A549 (cell line): Measurements from ENCODE around the gene CTIF. TPM values are rescaled to one million over a fixed set of nuclear protein-coding genes. Genes with fewer than 3 reads are reported as not detected.

Source experiments
- ATAC-seq, 2 experiments: fragments of 200-7000 bp in 1 of 2; fragments of >200 bp in 1 of 2; cut with Nextera tagmentation in 1 of 2; cut with Tn5 transposase in 1 of 2; 3 replicates each; pipeline versions ENCODE4 v1.8.0 to v1.9.1; 2018 to 2020; ENCODE audit warnings: mild to moderate bottlenecking in 1 of 2, moderate library complexity in 1 of 2
- CTCF ChIA-PET: fragments of 300-600 bp; sonication (Branson Sonifier 250); formaldehyde crosslinking; extraction: SDS; loops from one replicate; lab custom pipeline; 2021; ENCODE audit warnings: antibody characterized with exemption, inconsistent platforms; lab: Yijun Ruan, JAX
- POLR2A ChIA-PET: fragments of 350-600 bp; formaldehyde crosslinking; extraction: SDS; loops from one replicate; lab custom pipeline; 2021; ENCODE audit warnings: antibody characterized with exemption, inconsistent platforms; lab: Yijun Ruan, JAX
- DNase-seq, 2 experiments: peaks; one replicate each; pipeline versions ENCODE4 v3.0.0 to v3.0.0-alpha.2; 2011 to 2016; ENCODE audit warnings: low read depth in 1 of 2, low spot score in 1 of 2
- FAIRE-seq: peaks from 2 replicates; lab custom pipeline; 2011; peaks lifted over from hg19 to GRCh38; lab: Jason Lieb, UNC
- H3K27ac ChIP-seq, 2 experiments: fragments of >200 bp; sonication (Bioruptor Twin); formaldehyde crosslinking; 3 replicates each; pipeline ENCODE4 v1.5.1; 2016 to 2017
- H3K4me1 ChIP-seq: fragments of >200 bp; sonication (Bioruptor Twin); formaldehyde crosslinking; 3 replicates; pipeline ENCODE4 v1.6.1; 2016
- H3K4me2 ChIP-seq: fragments of >200 bp; sonication (Bioruptor Twin); formaldehyde crosslinking; 3 replicates; pipeline ENCODE4 v1.6.1; 2016
- H3K4me3 ChIP-seq: fragments of >200 bp; sonication (Bioruptor Twin); formaldehyde crosslinking; 3 replicates; pipeline ENCODE4 v1.5.1; 2016
- H3K9me3 ChIP-seq: fragments of >200 bp; sonication (Bioruptor Twin); formaldehyde crosslinking; 3 replicates; pipeline ENCODE4 v1.6.1; 2016
- CEBPB ChIP-seq, 2 experiments: fragments of >200 bp in 1 of 2; sonication (Bioruptor Twin) in 1 of 2; formaldehyde crosslinking in 1 of 2; IDR thresholded peaks; 2 replicates each; pipeline ENCODE4 v1.6.1; 2012 to 2016
- CHD2 ChIP-seq: fragments of 150-350 bp; IDR thresholded peaks from 2 replicates; pipeline ENCODE4 v1.6.1; 2014; ENCODE audit warnings: low read length; ENCODE audit not compliant: partially characterized antibody
- EP300 ChIP-seq, 2 experiments: fragments of >200 bp; sonication (Bioruptor Twin); formaldehyde crosslinking; IDR thresholded peaks; 2 replicates in 1 of 2; 3 replicates in 1 of 2; pipeline ENCODE4 v1.6.1; 2016 to 2017
- ESRRA ChIP-seq: fragments of 150-350 bp; IDR thresholded peaks from 2 replicates; pipeline ENCODE4 v1.6.1; 2014; ENCODE audit warnings: mild to moderate bottlenecking, low read length, borderline replicate concordance
- FOSL2 ChIP-seq, 2 experiments: fragments of 450-650 bp in 1 of 2; fragments of >200 bp in 1 of 2; sonication (Bioruptor Twin) in 1 of 2; formaldehyde crosslinking; IDR thresholded peaks; 2 replicates each; pipeline versions ENCODE4 v1.5.0 to v1.6.1; 2016 to 2020; ENCODE audit warnings: mild to moderate bottlenecking in 1 of 2, moderate library complexity in 1 of 2
- FOXS1 ChIP-seq: fragments of 250-450 bp; sonication (Bioruptor Pico); IDR thresholded peaks from 2 replicates; pipeline ENCODE4 v1.5.0; 2020; ENCODE audit warnings: mild to moderate bottlenecking, moderate library complexity
- HEYL ChIP-seq: fragments of 250-450 bp; sonication (Bioruptor Pico); IDR thresholded peaks from 2 replicates; pipeline ENCODE4 v1.8.0; 2021; ENCODE audit warnings: mild to moderate bottlenecking, moderate library complexity
- HMGXB4 ChIP-seq: fragments of 250-450 bp; sonication (Bioruptor Pico); IDR thresholded peaks from 2 replicates; pipeline ENCODE4 v1.5.0; 2021; ENCODE audit warnings: mild to moderate bottlenecking, moderate library complexity, borderline replicate concordance
- HOXB13 ChIP-seq: fragments of 250-450 bp; sonication (Bioruptor Pico); IDR thresholded peaks from 2 replicates; pipeline ENCODE4 v1.5.0; 2020; ENCODE audit warnings: low read depth, mild to moderate bottlenecking, moderate library complexity
- JUN ChIP-seq, 2 experiments: fragments of >200 bp; sonication (Bioruptor Twin); formaldehyde crosslinking; IDR thresholded peaks; 2 replicates in 1 of 2; 3 replicates in 1 of 2; pipeline ENCODE4 v1.6.1; 2016 to 2017
- JUNB ChIP-seq: fragments of >200 bp; sonication (Bioruptor Twin); formaldehyde crosslinking; IDR thresholded peaks from 2 replicates; pipeline ENCODE4 v1.6.1; 2016
- MAFK ChIP-seq: fragments of 450-650 bp; IDR thresholded peaks from 2 replicates; pipeline ENCODE4 v1.6.1; 2014; ENCODE audit not compliant: partially characterized antibody
- NPAS2 ChIP-seq: fragments of 250-450 bp; sonication (Bioruptor Pico); IDR thresholded peaks from 2 replicates; pipeline ENCODE4 v1.8.0; 2022; ENCODE audit warnings: mild to moderate bottlenecking, moderate library complexity, borderline replicate concordance
- NR3C1 ChIP-seq: fragments of >200 bp; sonication (Bioruptor Twin); formaldehyde crosslinking; IDR thresholded peaks from 3 replicates; pipeline ENCODE4 v1.6.1; 2017
- PHF8 ChIP-seq: fragments of 200-600 bp; sonication (generic); IDR thresholded peaks from 2 replicates; pipeline ENCODE4 v1.6.1; 2016; ENCODE audit warnings: low read depth, mild to moderate bottlenecking, antibody characterized with exemption, moderate library complexity, borderline replicate concordance
- POLR2A ChIP-seq: IDR thresholded peaks from 2 replicates; pipeline ENCODE4 v1.6.1; 2012; ENCODE audit warnings: mild to moderate bottlenecking, low read length
- POLR2AphosphoS2 ChIP-seq: conservative IDR thresholded peaks from 2 replicates; pipeline ENCODE4 v1.6.1; 2012; ENCODE audit warnings: low read length, improper control_type of control experiment, inconsistent platforms
- RAD21 ChIP-seq, 2 experiments: fragments of >200 bp in 1 of 2; sonication (Bioruptor Twin) in 1 of 2; formaldehyde crosslinking in 1 of 2; IDR thresholded peaks in 1 of 2; conservative IDR thresholded peaks in 1 of 2; 2 replicates in 1 of 2; 3 replicates in 1 of 2; pipeline ENCODE4 v1.6.1; 2012 to 2018; ENCODE audit warnings: inconsistent platforms in 1 of 2
- RCOR1 ChIP-seq: fragments of 150-350 bp; IDR thresholded peaks from 2 replicates; pipeline ENCODE4 v1.6.1; 2014; ENCODE audit warnings: antibody characterized with exemption, low read length, low read depth
- TP53 ChIP-seq: fragments of 250-450 bp; sonication (Bioruptor Pico); IDR thresholded peaks from 2 replicates; pipeline ENCODE4 v1.5.0; 2021; ENCODE audit warnings: mild to moderate bottlenecking, moderate library complexity
- USF2 ChIP-seq: fragments of 450-650 bp; IDR thresholded peaks from 2 replicates; pipeline ENCODE4 v1.6.1; 2014; ENCODE audit warnings: antibody characterized with exemption
- ZC3H11A ChIP-seq: fragments of 450-650 bp; IDR thresholded peaks from 2 replicates; pipeline ENCODE4 v1.6.1; 2014; ENCODE audit warnings: antibody characterized with exemption, mild to moderate bottlenecking
- ZNF302 ChIP-seq: fragments of 250-450 bp; sonication (Bioruptor Pico); IDR thresholded peaks from 2 replicates; pipeline ENCODE4 v1.9.0; 2021; ENCODE audit warnings: inconsistent platforms, mild to moderate bottlenecking, moderate library complexity
- WGBS: methylation state at CpG from one replicate; pipeline ENCODE4 v1.1.6; 2017; ENCODE audit errors: missing lambda C conversion rate; 5-methylcytosine and 5-hydroxymethylcytosine counted together
- polyA plus RNA-seq, 4 experiments: library from polyadenylated mRNA; depleted of rRNA in 3 of 4; stranded (reverse); fragments of >200 nt; fragmentation: RNase III in 1 of 4; extraction: RNeasy Plus Mini Kit Qiagen cat#74134 plus additional on column Dnase treatment in 1 of 4; gene quantifications; 2 replicates in 3 of 4; 3 replicates in 1 of 4; pipeline ENCODE4 v1.2.3, GENCODE V29; 2011 to 2017
- TF ChIP-seq, protein P1 (sequence below): IDR thresholded peaks from 2 replicates; pipeline ENCODE4 v1.6.1; 2012
- TF ChIP-seq, protein P2 (sequence below): fragments of >200 bp; sonication (Bioruptor Twin); formaldehyde crosslinking; IDR thresholded peaks from 2 replicates; pipeline ENCODE4 v1.6.1; 2016

CTIF gene
- polyA plus RNA-seq, 2 of the 4 experiments (the other 2 are of a cell fraction): 17.0 to 24.7 TPM

GRCh38 chr18:48832938-48833700, 294.3 kb downstream of the CTIF start:
- no peaks in the 10 kb centered on the region for H3K9me3 ChIP-seq
- ATAC-seq (peak; percentile 32 to 47; a peak in 4 of 6 replicates), DNase-seq (peak; percentile 19 to 46), FAIRE-seq (no peak)
- ChIA-PET POLR2A (interaction anchor here (0.6 kb wide), 1 partner anchor 41 kb away, joined by 3 read pairs; no protein-coding TSS in a partner anchor), CTCF (interaction anchor here (1.0 to 1.8 kb wide), 4 partner anchors 12 to 405 kb away, joined by 3 to 4 read pairs (median 4); no protein-coding TSS in a partner anchor)
- WGBS: 50% methylated on average over 16 of the region's 16 CpGs
- TF ChIP-seq MAFK (no peak), NPAS2 (CRISPR knock-in tag) (no peak), POLR2A (no peak), EP300 (IDR thresholded peaks at IDR 0.05) (no peak), FOSL2 (IDR thresholded peaks at IDR 0.05) (no peak), FOSL2 (CRISPR knock-in tag; IDR thresholded peaks at IDR 0.05) (no peak), CEBPB (IDR thresholded peaks at IDR 0.05) (no peak), CHD2 (no peak), JUN (IDR thresholded peaks at IDR 0.05) (no peak), HMGXB4 (CRISPR knock-in tag) (no peak), NR3C1 (no peak), ESRRA (no peak)
- TF ChIP-seq, protein P1, sequence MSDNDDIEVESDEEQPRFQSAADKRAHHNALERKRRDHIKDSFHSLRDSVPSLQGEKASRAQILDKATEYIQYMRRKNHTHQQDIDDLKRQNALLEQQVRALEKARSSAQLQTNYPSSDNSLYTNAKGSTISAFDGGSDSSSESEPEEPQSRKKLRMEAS: no peak
- H3K4me1 ChIP-seq: peaks cover 44% of the 10 kb centered on the region
- peak overlapping the region; percentile 51 for H3K4me2 ChIP-seq
- H3K27ac ChIP-seq: peak overlapping the region; percentile 67 to 86; a peak in 5 of 6 replicates
- H3K4me3 ChIP-seq: no peak overlapping the region

DNA sequence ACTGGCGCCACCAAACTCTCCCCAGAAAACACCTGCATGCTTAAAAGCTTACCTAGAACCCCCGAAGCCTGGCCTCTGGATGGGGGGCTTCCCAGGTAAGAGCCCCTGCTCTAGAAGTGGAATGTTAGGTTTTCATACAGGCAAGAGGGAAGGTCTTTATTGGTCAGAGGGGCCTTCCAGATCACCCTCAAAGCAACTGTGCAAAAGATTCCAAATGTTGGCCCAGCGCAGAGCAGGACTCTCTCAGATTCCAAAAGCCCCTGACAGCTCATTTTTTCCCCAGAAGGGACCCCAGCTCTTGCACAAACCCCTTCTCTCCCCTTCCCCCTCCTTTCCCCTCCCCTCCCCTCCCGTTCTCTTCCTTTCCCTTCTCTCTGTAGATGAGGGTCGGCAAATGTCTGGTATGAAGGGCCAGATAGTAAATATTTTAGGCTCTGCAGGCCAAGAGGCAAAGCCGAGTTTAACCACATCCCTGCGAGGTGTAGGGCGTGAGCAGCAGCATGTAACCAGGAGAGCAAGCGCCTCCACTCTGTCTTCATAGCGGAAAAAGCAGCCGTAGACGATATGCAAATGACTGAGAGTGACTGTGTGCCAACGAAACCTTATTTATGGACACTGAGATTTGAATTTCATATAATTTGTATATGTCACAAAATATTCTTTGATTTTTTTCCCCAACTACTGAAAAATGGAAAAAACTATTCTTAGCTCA, 295.0 kb downstream of the CTIF start:
- Histone ChIP-seq H3K9me3 (no peaks in the 10 kb centered on the region), H3K27ac (peak overlapping the region; percentile 67 to 86; a peak in 5 of 6 replicates), H3K4me1 (peaks cover 51% of the 10 kb centered on the region), H3K4me3 (no peak overlapping the region; the same call in 2 of the 3 replicates), H3K4me2 (peak overlapping the region; percentile 65)
- DNase-seq: no peak
- TF ChIP-seq TP53 (no peak), RCOR1 (no peak), PHF8 (no peak), HEYL (no peak), POLR2A (no peak), ZC3H11A (no peak), FOXS1 (CRISPR knock-in tag) (no peak), HMGXB4 (CRISPR knock-in tag) (no peak), JUNB (no peak), ZNF302 (no peak), POLR2AphosphoS2 (no peak), USF2 (no peak), CEBPB (IDR thresholded peaks at IDR 0.05) (no peak), NPAS2 (CRISPR knock-in tag) (no peak), HOXB13 (no peak), RAD21 (conservative IDR thresholded peaks at IDR 0.05 in 1 of 2, IDR thresholded peaks at IDR 0.05 in 1 of 2) (no peak), FOSL2 (IDR thresholded peaks at IDR 0.05) (no peak), FOSL2 (CRISPR knock-in tag; IDR thresholded peaks at IDR 0.05) (no peak)
- TF ChIP-seq, protein P2, sequence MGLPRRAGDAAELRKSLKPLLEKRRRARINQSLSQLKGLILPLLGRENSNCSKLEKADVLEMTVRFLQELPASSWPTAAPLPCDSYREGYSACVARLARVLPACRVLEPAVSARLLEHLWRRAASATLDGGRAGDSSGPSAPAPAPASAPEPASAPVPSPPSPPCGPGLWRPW: no peak
- 80% methylated on average over 11 of the region's 13 CpGs for WGBS
- no peak for ATAC-seq
- no peak for FAIRE-seq
- ChIA-PET POLR2A (no interaction called here), CTCF (interaction anchor here (1.8 kb wide), 1 partner anchor 404 kb away, joined by 4 read pairs; no protein-coding TSS in a partner anchor)
